Skin of body (tissue), 2 donors: ENCODE results near the gene BMPER. TPM values are rescaled to one million over a fixed set of nuclear protein-coding genes. Genes with fewer than 3 reads are reported as not detected.

Experiments
- DNase-seq: peaks from one replicate; lab custom pipeline; 2025; lab: John Stamatoyannopoulos, UW
- total RNA-seq: library from RNA; depleted of rRNA; stranded (reverse); fragments of >200 nt; gene quantifications from one replicate; pipeline ENCODE4 v1.2.3, GENCODE V29; 2014

BMPER gene
- total RNA-seq, 1 donor from 2014 or later = 13.3 TPM

DNA sequence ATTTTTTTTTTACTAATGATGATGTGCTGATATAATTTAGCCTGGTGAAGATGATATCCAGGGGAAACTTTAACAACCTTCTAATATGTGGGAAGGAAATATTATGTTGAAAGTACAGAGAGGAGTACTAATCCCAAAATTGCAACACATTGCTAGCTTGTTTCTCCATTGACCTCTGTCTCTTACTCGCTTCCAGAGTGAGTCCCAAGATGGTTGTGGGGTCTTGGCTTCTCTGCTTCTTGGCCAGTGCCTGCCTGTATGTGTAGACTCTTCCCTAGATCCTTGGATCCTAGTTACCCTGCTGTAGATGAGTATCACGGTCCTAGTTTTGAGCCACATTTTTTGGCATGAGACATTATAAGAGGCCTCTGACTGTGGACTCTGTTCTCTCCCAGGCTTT lies 17.5 kb downstream of the BMPER start:
- DNase-seq = no peak

DNA sequence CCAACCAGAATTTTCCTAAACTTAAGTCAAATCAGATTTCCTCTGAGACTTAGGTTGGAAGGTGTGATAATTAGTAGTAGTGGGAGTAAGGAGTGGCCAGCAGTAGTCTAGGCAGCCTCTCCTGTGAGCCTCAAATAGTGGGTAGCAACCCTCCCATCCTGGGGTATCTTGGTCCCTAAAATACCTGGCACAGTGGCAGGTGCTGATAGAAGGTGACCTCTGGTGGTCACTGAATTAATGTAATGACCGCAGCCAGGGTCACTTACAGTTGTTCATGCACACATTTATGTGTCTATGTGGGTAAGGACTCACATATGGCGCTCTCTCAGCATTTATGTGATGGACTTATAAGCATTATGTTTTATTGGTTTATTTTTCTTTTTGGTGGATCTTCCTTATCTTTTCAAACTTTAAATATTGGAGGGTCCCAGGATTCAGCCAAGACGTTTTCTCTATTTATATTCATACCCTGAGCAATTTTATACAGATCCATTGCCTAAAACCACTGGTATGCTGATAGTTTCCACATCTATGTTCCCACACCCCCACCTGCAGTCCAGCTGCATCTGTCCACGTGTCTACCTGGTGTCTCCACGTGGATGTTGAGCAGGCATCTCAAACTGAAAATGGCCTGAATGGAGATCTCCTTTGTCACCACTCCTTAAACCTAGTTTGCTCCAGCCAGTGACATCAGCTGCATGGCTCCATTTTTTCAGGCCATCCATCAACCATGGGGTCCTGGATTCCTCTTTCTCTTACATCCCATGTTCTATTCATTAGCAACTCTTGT lies 18.3 kb downstream of the BMPER start:
- no peak for DNase-seq

DNA sequence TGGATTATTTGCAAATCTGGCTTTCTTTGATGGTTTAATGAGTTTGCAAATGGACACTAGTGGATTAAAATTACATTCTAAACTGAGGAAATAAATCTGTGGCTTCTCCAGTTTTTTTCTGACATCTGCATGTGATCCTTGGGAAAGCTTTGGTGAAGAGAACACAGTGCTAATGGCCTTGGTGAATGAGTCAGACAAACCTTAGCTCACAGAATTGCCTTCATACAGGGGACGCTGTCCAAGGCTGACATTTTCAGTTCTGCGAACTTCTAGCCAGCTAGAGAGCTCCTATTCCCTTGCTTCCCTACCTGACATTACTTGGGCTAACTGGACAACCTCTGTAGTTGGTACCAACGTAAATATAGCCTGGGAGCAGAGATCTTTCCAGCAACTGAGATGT lies 21.2 kb downstream of the BMPER start:
- no peak for DNase-seq

DNA sequence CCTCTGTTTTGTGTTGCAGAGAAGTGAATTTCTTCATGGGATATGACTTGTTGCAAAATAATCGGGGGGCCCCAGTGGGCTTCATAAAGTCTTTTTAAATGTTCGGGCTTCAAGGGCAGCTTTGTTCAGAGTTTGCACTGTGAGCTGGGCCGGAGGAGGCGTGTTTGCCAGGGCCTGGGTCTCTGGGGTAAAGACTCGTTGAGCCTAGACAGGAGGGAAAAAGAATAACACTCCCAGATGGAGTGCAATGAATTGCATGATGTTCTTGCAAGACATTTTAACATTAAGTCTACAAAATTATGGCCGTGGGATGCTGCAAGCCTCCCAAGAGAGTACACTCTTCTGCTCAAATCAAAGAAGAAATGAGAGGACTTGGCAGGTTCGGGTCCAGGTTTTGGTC lies 23.6 kb downstream of the BMPER start:
- DNase-seq = no peak

DNA sequence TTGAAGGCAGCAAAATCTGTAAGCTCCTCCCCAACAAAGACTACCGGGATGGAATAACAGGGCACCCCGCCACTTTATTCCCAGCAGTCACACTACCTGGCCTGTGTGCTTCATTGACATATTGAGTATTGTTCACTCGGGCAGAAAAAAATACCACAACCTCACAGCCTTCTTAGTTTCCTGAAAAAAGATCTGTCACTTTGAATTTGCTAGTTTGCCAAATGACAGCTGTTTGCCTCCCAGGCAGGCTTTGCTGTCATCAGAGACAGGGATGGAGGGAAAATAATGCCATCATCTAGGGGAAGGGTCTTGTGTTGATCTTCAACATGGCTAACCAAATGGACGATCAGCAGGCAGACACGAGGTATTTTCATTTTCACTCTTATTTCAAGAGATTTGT lies 26.9 kb downstream of the BMPER start:
- no peak for DNase-seq

DNA sequence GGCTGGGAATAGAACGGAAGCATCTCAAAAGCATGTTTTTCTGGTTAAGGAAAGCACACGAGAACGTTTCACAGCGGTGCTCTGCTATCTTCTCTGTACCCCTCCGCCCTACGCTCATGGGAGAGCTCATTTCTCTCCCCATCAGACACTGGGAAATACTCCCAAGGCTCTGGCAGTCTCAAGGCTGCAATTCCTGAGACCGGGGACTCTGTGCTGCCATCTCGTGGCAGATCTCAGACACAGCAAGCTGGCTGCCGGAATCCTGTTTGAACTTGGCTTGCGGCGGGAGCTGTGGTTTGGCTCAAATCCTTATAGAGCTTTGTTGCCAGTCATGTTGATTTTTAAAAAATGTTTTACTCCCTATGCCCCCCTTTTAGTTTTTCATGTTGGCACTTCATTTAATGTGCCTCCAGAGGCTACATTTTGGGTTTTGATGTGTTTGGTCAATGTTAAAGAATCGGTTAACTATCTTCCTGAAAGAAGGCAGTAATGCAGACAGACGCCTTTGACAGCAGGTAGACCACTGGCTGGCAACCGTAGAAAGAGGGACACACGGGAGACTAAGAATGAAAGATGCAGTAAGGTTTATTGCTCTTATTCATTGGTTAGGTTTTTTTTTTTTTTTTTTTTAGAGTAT lies 27.6 kb downstream of the BMPER start:
- peak; percentile 85 for DNase-seq

DNA sequence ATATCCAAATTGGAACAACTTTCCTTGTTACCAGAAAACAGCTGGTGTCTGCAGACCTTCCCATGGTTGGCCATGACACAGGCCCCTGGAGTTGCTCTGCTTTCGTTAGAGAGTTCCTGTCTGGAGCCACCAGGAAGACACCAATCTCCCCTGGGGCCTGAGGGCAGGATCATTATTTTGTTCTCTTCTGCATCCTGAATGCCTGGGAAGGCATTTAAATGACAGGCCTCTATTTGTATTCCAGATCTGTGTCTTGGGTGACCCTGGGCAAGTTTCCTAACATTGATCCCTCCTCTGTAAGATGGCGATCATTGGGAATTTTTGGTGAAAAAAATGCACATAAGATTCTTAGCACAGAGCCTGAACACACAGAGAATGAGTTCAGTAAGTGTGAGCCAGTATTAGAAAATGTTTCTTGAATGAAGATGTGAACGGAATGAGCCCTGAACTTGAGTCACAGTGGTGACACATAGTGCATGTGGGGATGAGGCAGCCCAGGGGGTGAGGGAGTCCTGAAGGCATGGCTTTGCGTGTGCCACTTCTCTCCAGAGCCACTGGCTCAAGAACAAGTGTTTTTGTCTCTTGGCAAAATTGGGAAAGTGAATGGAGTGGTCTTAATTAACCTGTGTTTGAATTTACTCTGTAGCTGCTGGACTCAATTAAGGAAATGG lies 28.4 kb downstream of the BMPER start:
- no peak for DNase-seq

DNA sequence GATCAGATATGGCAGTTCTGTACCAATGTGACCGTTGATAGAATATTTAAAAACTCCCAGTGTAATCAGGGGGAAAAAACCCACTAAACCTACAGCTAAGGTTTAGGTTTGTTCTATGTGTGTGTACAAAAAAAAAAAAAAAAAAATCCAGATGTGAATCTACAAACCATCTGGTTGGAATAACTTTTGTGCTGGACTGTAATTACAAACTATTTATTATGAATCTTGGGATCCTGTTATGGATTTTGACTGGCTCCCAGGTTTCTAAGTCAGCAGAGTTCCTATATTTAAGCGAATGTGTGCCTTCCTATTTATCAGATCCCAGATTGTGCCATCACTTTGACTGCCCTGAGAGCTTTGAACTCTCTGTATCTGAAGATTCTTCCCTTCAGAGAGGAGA lies 29.1 kb downstream of the BMPER start:
- DNase-seq = no peak

DNA sequence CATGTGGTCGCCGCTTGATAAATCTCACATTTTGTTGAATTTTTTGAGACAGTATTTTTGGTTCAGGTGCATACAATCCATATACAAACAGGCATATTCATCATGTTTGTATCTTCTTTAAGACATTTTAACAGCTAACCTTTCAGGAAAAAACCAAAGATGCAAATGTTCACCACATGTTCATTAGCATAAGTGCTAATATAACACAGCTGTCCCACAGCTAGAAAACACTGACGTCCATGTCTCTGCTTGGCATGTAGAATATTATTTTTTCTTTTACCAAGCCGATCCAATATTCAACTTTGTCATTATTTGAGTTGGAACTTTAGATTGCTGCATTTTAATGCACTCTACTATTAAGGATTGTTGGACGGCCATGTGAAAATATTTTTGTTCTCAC lies 31.2 kb downstream of the BMPER start:
- DNase-seq = peak; percentile 34

DNA sequence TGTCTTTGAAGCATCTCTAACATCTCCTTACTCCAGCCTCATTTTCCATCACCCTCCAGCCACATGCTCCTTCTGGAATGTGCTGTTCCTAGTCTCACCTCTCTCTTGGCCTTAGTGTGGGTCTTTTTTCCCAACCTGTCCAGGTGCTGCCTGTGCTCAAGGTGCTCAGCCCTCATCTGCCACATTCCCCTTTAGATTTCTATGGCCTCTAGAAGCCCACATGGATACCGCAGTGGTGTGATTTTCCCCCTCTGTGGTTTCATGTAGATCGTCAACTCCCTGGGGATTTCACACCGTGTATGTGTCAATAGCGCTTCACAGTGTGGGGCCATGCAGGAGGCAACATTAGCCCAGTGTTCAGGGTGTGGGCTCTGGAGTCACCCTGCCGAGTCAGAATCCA lies 32.5 kb downstream of the BMPER start:
- DNase-seq = no peak

DNA sequence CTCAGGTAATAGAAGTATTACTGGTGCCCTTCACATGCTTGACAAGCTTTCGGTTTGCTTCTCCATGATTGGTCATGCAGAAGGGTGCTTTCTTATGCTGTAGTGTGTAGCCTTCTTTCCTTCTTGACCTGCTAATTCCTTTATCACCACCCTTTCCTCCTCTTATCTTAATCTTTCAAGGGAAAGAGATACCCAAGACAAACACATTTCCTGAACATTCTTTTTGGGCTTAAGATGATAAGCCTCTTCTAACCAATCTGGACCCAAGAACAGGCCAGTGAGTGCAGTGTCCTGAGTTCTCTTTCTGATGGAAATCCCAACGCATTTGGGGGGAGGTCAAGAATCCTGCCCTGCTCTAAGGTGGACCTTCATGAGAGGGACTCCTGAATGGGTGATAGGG lies 33.8 kb downstream of the BMPER start:
- no peak for DNase-seq

DNA sequence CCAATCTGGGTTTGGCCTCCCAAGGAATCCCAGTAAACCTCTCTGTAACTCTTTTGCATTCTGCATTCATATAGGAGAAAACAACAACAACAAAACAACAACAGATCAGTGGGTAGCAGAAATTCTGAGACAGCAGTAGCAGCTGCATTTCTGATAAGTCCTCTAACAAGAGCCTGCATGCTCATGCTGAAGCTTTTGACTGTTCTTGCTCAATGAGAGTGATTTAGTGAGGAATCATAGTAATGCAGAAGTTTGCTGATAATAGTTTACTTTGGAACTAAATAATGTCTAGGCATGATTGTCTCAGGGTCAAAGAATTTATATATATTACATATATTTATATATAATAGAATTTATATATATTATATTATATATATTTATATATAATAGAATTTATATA lies 35.2 kb downstream of the BMPER start:
- DNase-seq = no peak

DNA sequence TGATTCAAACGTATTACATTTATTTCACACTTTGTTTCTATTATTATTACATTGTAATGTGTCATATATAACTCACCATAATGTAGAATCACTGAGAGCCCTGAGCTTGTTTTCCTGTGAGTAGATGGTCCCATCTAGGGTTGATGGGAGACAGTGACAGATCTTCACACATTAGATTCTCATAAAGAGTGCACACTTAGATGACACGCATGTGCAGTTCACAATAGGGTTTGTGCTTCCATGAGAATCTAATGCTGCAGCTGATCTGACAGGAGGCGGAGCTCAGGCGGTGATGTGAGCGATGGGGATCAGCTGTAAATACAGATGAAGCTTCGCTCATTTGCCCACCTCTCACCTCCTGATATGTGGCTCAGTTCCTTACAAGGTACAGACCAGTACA lies 36.1 kb downstream of the BMPER start:
- DNase-seq = no peak

DNA sequence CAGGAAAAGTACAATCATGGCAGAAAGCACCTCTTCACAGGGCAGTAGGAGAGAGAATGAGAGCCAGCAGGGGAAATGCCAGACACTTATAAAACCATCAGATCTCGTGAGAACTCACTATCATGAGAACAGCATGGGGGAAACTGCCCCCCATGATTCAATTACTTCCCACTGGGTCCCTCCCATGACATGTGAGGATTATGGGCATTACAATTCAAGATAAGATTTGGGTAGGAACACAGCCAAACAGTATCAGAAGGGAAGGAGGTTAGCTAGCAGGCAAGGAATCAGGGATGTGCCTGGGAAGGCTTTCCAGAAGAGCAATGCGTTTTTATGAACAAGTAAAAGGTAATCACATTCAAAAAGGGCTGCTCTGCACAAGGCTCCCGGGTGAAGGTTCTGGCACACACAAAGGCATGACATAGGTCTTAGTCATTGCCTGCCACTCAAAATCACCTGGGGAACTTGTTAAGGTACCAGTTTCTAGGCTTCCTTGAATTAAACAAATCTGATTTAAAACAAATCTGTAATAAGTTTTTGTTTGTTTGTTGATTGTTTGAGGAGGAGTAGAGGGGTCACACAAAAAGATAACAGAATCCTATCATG lies 40.9 kb downstream of the BMPER start:
- no peak for DNase-seq

DNA sequence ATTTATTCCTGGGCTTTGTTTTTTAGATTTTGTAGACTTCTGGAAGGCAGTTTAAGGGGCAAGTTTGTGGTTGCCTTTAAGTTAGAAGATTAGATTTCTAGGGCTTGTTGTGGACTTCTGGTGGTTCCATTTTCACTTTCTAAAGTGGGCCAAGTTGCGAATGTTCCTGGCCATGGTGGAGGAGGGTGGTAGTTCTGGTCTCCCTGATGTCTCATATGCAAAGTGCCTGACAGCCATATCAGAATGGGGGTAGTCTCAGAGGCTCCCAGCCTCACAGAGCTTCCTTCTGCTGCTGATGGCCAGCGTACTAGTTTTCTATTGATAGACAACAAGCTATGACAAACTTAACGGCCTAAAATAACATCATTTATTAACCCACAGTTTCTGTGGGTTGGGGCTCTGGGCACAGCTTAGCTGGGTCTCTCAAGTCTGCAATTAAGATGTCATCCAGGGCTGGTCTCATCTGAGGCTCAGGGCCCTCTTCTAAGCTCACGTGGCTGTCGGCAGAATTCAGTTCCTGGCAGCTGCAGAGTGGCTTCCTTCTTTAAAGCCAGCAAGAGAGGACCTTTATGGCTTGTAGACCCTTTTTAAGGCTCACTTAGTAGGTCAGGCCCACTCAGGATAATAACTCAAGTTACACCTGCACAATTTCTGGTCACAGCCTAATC lies 44.8 kb downstream of the BMPER start:
- no peak for DNase-seq

DNA sequence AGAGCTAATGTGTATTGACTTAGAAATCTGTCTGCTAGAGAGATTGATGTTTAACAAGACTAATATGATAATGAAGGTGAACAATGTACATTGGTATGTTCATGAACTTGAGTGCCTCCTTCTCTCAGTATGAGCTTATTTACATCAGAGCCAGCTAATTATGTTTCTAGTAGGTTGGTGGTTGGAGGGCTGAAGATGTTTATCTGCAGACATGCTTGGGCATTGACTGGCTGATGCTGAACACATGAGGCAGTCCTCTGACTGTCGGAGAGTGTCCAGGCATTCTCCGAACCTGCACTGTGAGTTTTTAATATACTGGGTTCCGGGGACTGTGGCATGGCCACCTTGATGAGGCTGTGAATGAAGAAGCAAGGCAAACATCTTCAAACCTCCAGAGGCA lies 47.5 kb downstream of the BMPER start:
- no peak for DNase-seq

DNA sequence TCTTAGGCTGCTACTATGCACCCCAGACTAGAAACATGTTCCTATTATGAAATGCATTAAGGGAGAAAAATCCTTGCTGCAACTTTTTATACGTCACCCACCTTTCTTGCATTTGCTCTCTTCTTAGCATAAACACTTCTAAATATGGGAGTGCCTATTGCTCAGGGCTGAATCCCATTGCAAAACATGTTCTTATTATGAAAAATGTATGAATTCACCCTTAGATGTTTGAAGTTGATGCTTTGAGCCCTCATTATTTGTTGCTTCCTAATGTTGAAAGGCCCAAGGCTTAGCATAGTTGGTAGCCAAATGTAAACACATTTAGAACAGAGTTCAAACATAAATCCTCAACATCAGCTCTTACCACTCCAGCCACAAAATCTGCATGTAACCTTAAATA lies 52.8 kb downstream of the BMPER start:
- DNase-seq = no peak

DNA sequence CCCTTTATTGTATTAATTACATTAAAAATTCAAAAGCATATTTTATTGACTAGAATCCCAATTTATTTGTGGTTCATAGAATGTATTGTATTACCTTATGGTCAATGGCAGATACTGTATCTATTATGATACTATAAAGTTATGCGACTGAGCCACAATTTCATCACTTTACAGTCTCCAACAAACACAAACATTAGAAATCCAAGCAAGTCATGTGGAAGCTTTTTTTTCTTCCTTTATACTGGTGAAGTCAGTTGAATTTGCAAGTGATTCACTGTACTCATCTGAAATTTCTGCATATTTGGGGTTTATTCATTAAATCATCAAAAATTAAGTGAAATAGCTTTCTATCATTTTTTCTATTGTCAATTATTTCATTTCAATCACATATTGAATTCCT lies 54.3 kb downstream of the BMPER start:
- DNase-seq = no peak

DNA sequence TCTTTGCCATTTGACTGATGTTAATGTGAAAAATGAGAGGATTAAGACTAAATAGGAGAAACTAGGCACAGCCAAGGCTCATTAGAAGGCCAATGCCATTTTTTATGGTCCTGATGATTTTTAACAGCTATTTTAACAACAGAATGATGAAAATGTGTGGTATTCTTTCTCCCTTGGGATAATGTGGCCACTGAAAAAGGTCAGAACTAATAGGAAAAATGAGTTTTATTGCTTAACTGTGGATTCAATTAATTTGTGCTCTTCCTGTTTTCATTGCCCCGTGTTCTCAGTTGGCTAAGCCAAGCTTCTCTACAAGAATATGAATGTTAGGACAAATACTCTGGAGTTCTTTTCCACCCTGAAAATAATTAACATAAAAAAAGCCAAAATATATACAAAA lies 56.6 kb downstream of the BMPER start:
- no peak for DNase-seq

DNA sequence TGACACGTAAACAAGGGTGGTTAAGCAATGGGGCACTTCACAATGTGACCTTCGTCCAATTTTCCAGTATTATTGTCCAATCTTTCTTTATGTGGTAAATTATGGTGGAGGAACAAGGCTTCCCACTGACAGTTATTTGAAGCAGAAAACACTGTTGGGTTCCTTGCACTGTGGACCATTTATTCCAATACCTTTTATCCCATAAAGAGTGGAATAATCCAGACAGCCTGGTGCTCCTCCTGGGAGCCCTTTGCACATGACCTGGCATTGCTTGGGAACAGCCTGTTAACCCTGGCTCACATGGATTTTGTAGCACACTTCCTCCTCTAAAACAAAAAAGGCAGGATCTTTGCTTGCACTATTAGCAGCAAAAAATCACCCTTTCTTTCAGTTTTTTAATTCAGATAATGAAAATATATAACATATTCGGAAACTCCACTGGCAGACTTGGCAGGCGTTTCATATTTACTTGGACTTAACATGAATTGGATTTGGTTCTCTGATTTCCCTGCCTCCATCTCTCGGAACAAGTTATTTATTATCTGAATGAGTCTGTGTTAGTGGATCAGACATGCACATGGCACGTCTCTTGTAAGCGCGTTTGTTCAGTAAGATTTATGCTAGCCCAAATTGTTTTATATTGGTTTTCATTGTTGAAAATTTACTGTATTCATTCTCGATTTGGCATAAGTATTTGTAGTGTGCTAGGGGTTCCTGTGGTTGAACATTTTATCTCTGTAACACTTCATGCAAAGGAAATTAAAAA lies 59.3 kb downstream of the BMPER start:
- no peak for DNase-seq

DNA sequence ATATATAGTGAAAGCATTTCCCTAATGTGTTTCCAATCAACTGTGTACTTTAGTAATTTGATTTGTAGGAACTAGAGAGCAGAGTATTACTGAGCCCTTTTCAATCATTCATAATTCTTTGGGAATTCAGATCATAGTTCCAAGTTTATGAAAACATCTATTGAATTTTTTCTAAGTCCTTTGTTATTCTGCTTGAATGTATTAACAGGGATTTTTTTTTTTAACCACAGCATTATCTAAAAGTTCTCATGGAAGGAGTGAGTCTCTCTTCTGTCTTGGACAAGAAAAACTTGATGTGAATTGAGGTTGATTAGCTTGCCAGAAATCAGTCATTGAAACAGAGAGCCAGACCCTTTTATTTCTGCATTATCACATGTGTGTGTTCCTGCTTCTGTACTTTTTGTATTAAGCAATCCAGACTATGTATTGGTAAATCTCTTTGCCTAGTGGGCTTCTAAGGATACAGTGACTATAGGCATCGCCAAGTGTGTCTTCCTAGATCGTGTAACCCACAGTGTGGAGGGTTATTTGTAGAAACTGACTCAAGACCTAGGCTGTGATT lies 59.9 kb downstream of the BMPER start:
- DNase-seq = peak; percentile 91
